HCT116 (cell line): ENCODE results near the gene GNB5. TPM values are rescaled to one million over a fixed set of nuclear protein-coding genes. Genes with fewer than 3 reads are reported as not detected.

Experiments
- ATAC-seq: fragments of 200-7000 bp; cut with Tn5 transposase; 2 replicates; pipeline ENCODE4 v1.9.1; 2020; ENCODE audit warnings: mild to moderate bottlenecking, moderate library complexity
- BruUV-seq: library from RNA; stranded (reverse); fragments of 400-500 nt; replicated peaks from 2 replicates; lab custom pipeline; 2021; lab: Mats Ljungman, UMichigan
- CTCF ChIA-PET: fragments of 300-600 bp; sonication (Branson Sonifier 250); formaldehyde crosslinking; loops from one replicate; lab custom pipeline; 2021; ENCODE audit warnings: antibody characterized with exemption; lab: Charles Lee
- POLR2A ChIA-PET: fragments of 300-600, 350-600 bp; sonication (Branson Sonifier 250); formaldehyde crosslinking; loops from one replicate; lab custom pipeline; 2021; ENCODE audit warnings: antibody characterized with exemption; lab: Charles Lee
- RAD21 ChIA-PET, 2 experiments: fragments of 300-600 bp; sonication (Branson Sonifier 250); formaldehyde crosslinking; loops; one replicate each; lab custom pipeline; 2023; ENCODE audit warnings: low total read pairs in 2 of 2; ENCODE audit not compliant: uncharacterized antibody in 2 of 2, unreplicated experiment in 2 of 2, low non-redundant PET in 1 of 2; lab: Charles Lee
- DNase-seq: peaks from one replicate; pipeline ENCODE4 v3.0.0-alpha.2; 2010; ENCODE audit warnings: low read depth, low spot score
- H2AFZ ChIP-seq: fragments of 200-600 bp; shearing (Covaris generic), sonication (generic); 2 replicates; pipeline ENCODE4 v1.6.1; 2017; ENCODE audit warnings: low read depth, mixed run types, mixed read lengths, antibody characterized with exemption, low read length; ENCODE audit not compliant: poor library complexity, severe bottlenecking
- H3K27ac ChIP-seq: 2 replicates; pipeline ENCODE4 v1.5.1; 2012; ENCODE audit warnings: low read depth, low read length
- H3K27me3 ChIP-seq: fragments of 200-600 bp; sonication (generic); 2 replicates; pipeline ENCODE4 v1.6.1; 2016; ENCODE audit warnings: mixed run types, low read length, mixed read lengths; ENCODE audit not compliant: insufficient read depth
- H3K36me3 ChIP-seq, 2 experiments: fragments of 200-500 bp in 1 of 2; fragments of 200-600 bp in 1 of 2; sonication (Bioruptor generic) in 1 of 2; sonication (generic) in 1 of 2; 2 replicates each; pipeline versions ENCODE4 v1.5.1 to v1.6.1; 2014 to 2016; ENCODE audit warnings: low read length in 2 of 2, inconsistent platforms in 1 of 2, mixed read lengths in 1 of 2, mixed run types in 1 of 2; ENCODE audit not compliant: insufficient read depth in 2 of 2, control insufficient read depth in 1 of 2
- H3K4me1 ChIP-seq, 2 experiments: fragments of 200-600 bp in 1 of 2; sonication (generic) in 1 of 2; 2 replicates each; pipeline versions ENCODE4 v1.5.1 to v1.6.1; 2012 to 2017; ENCODE audit warnings: low read length in 2 of 2, inconsistent platforms in 1 of 2, mild to moderate bottlenecking in 1 of 2, mixed read lengths in 1 of 2, mixed run types in 1 of 2, moderate library complexity in 1 of 2; ENCODE audit not compliant: insufficient read depth in 2 of 2, control insufficient read depth in 1 of 2
- H3K4me2 ChIP-seq: fragments of 200-600 bp; sonication (generic); 2 replicates; pipeline ENCODE4 v1.6.1; 2017; ENCODE audit warnings: mixed run types, low read length, mixed read lengths
- H3K4me3 ChIP-seq, 2 experiments: fragments of 200-600 bp in 1 of 2; sonication (generic) in 1 of 2; replicated peaks in 1 of 2; 2 replicates each; pipeline ENCODE4 v1.5.1; 2011 to 2016; ENCODE audit warnings: low read length in 2 of 2, control low read depth in 1 of 2, low read depth in 1 of 2, mild to moderate bottlenecking in 1 of 2, mixed read lengths in 1 of 2, mixed run types in 1 of 2
- H3K79me2 ChIP-seq: fragments of 200-600 bp; sonication (generic); 2 replicates; pipeline ENCODE4 v1.6.1; 2017; ENCODE audit warnings: mild to moderate bottlenecking, mixed run types, low read length, moderate library complexity, mixed read lengths; ENCODE audit not compliant: insufficient read depth
- H3K9ac ChIP-seq: fragments of 200-600 bp; sonication (generic); 2 replicates; pipeline ENCODE4 v1.6.1; 2016; ENCODE audit warnings: low read length, mixed read lengths
- H3K9me2 ChIP-seq: fragments of 200-600 bp; sonication (generic), shearing (Covaris generic); 2 replicates; pipeline ENCODE4 v1.6.1; 2017; ENCODE audit warnings: mixed run types, mild to moderate bottlenecking, moderate library complexity; ENCODE audit not compliant: insufficient read depth
- H3K9me3 ChIP-seq, 2 experiments: fragments of 200-500 bp in 1 of 2; fragments of 200-600 bp in 1 of 2; sonication (Bioruptor generic) in 1 of 2; sonication (generic) in 1 of 2; 2 replicates each; pipeline ENCODE4 v1.6.1; 2014 to 2017; ENCODE audit warnings: low read length in 2 of 2, mixed read lengths in 2 of 2, inconsistent platforms in 1 of 2, low read depth in 1 of 2, mild to moderate bottlenecking in 1 of 2, mixed run types in 1 of 2, moderate library complexity in 1 of 2; ENCODE audit not compliant: control insufficient read depth in 1 of 2, insufficient read depth in 1 of 2
- H4K20me1 ChIP-seq: fragments of 200-600 bp; sonication (generic), shearing (Covaris generic); 2 replicates; pipeline ENCODE4 v1.6.1; 2017; ENCODE audit warnings: mixed run types, mild to moderate bottlenecking, moderate library complexity; ENCODE audit not compliant: insufficient read depth
- FOSL1 ChIP-seq: IDR thresholded peaks from 2 replicates; pipeline ENCODE4 v1.6.1; 2012; ENCODE audit warnings: low read depth
- SP1 ChIP-seq: IDR thresholded peaks from 2 replicates; pipeline ENCODE4 v1.6.1; 2012; ENCODE audit warnings: low read depth
- intact Hi-C: fragments of 100-400 bp; cut with micrococcal nuclease; formaldehyde crosslinking; loops from 2 replicates; pipeline ENCODE4 v1.10.0; 2022
- total RNA-seq: library from RNA; stranded (reverse); gene quantifications from one replicate; pipeline ENCODE4 v1.2.1, GENCODE V29; 2021; ENCODE audit not compliant: unreplicated experiment
- TF ChIP-seq, protein P1 (sequence below): IDR thresholded peaks from 2 replicates; pipeline ENCODE4 v1.6.1; 2012; ENCODE audit warnings: low read depth
- TF ChIP-seq, protein P2 (sequence below): IDR thresholded peaks from 2 replicates; pipeline ENCODE4 v1.6.1; 2011; ENCODE audit warnings: mild to moderate bottlenecking, low read length, moderate library complexity; ENCODE audit not compliant: insufficient replicate concordance; ENCODE audit errors: extremely low read depth
- TF ChIP-seq, protein P3 (sequence below), 3 experiments: fragments of 200-600 bp in 1 of 3; sonication (generic) in 1 of 3; IDR thresholded peaks in 2 of 3; conservative IDR thresholded peaks in 1 of 3; 2 replicates each; pipeline ENCODE4 v1.5.1; 2012 to 2017; ENCODE audit warnings: low read depth in 2 of 3, low read length in 2 of 3, antibody characterized with exemption in 1 of 3, borderline replicate concordance in 1 of 3, control low read depth in 1 of 3, mild to moderate bottlenecking in 1 of 3, mixed read lengths in 1 of 3, mixed run types in 1 of 3, moderate library complexity in 1 of 3; ENCODE audit not compliant: insufficient read depth in 1 of 3

Gene GNB5
- total RNA-seq, 1 experiment from 2014 or later: 27.6 TPM

DNA sequence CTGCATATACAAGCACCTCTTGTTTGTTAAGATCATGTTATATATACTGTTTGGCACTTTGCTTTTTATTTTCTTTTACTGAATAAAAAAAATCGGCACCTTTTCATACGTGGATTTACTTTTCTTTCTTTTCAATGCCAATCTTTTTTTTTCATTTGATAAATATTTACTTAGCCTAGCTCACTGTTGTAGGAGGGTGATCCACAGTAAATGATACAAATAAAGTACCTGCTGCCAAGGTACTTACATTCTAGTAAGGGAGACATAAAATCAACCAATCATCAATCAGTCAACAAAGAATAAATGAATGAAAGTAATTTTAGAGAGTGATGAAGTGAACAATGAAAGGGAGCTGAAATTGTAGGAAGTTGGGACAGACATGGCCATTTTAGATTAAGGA lies 18.3 kb downstream of the GNB5 start:
- no peak overlapping the region for H3K4me2 ChIP-seq
- H3K36me3 ChIP-seq: no peaks in the 10 kb centered on the region
- no peaks in the 10 kb centered on the region for H3K27me3 ChIP-seq
- no peak overlapping the region for H3K4me3 ChIP-seq
- H4K20me1 ChIP-seq: no peaks in the 10 kb centered on the region
- CTCF ChIA-PET: interaction anchor here (1.5 kb wide), 1 partner anchor 28 kb away, joined by 3 read pairs; no protein-coding TSS in a partner anchor
- no peaks in the 10 kb centered on the region for H3K9me2 ChIP-seq
- no TSS peak for BruUV-seq
- intact Hi-C loops: no loop called here
- H3K27ac ChIP-seq: no peak overlapping the region
- TF ChIP-seq, protein P1, sequence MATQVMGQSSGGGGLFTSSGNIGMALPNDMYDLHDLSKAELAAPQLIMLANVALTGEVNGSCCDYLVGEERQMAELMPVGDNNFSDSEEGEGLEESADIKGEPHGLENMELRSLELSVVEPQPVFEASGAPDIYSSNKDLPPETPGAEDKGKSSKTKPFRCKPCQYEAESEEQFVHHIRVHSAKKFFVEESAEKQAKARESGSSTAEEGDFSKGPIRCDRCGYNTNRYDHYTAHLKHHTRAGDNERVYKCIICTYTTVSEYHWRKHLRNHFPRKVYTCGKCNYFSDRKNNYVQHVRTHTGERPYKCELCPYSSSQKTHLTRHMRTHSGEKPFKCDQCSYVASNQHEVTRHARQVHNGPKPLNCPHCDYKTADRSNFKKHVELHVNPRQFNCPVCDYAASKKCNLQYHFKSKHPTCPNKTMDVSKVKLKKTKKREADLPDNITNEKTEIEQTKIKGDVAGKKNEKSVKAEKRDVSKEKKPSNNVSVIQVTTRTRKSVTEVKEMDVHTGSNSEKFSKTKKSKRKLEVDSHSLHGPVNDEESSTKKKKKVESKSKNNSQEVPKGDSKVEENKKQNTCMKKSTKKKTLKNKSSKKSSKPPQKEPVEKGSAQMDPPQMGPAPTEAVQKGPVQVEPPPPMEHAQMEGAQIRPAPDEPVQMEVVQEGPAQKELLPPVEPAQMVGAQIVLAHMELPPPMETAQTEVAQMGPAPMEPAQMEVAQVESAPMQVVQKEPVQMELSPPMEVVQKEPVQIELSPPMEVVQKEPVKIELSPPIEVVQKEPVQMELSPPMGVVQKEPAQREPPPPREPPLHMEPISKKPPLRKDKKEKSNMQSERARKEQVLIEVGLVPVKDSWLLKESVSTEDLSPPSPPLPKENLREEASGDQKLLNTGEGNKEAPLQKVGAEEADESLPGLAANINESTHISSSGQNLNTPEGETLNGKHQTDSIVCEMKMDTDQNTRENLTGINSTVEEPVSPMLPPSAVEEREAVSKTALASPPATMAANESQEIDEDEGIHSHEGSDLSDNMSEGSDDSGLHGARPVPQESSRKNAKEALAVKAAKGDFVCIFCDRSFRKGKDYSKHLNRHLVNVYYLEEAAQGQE: no peak
- TF ChIP-seq, protein P2, sequence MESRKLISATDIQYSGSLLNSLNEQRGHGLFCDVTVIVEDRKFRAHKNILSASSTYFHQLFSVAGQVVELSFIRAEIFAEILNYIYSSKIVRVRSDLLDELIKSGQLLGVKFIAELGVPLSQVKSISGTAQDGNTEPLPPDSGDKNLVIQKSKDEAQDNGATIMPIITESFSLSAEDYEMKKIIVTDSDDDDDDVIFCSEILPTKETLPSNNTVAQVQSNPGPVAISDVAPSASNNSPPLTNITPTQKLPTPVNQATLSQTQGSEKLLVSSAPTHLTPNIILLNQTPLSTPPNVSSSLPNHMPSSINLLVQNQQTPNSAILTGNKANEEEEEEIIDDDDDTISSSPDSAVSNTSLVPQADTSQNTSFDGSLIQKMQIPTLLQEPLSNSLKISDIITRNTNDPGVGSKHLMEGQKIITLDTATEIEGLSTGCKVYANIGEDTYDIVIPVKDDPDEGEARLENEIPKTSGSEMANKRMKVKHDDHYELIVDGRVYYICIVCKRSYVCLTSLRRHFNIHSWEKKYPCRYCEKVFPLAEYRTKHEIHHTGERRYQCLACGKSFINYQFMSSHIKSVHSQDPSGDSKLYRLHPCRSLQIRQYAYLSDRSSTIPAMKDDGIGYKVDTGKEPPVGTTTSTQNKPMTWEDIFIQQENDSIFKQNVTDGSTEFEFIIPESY: no peak
- TF ChIP-seq SP1: no peak
- TF ChIP-seq FOSL1: no peak
- TF ChIP-seq, protein P3, sequence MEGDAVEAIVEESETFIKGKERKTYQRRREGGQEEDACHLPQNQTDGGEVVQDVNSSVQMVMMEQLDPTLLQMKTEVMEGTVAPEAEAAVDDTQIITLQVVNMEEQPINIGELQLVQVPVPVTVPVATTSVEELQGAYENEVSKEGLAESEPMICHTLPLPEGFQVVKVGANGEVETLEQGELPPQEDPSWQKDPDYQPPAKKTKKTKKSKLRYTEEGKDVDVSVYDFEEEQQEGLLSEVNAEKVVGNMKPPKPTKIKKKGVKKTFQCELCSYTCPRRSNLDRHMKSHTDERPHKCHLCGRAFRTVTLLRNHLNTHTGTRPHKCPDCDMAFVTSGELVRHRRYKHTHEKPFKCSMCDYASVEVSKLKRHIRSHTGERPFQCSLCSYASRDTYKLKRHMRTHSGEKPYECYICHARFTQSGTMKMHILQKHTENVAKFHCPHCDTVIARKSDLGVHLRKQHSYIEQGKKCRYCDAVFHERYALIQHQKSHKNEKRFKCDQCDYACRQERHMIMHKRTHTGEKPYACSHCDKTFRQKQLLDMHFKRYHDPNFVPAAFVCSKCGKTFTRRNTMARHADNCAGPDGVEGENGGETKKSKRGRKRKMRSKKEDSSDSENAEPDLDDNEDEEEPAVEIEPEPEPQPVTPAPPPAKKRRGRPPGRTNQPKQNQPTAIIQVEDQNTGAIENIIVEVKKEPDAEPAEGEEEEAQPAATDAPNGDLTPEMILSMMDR (IDR thresholded peaks at IDR 0.05 in 2 of 3, conservative IDR thresholded peaks at IDR 0.05 in 1 of 3; ENCODE audit: borderline replicate concordance in 1 of 3, insufficient read depth in 1 of 3, low read depth in 2 of 3, low read length in 2 of 3): no peak
- H3K4me1 ChIP-seq: no peaks in the 10 kb centered on the region
- ATAC-seq: no peak
- POLR2A ChIA-PET: interaction anchor here (1.0 kb wide), 1 partner anchor 8 kb away, joined by 4 read pairs; no protein-coding TSS in a partner anchor
- no peaks in the 10 kb centered on the region for H3K9me3 ChIP-seq
- H2AFZ ChIP-seq: no peak overlapping the region
- H3K79me2 ChIP-seq: peaks cover 3% of the 10 kb centered on the region; the same call in 1 of the 2 replicates
- no peak for DNase-seq
- H3K9ac ChIP-seq: no peak overlapping the region
- RAD21 ChIA-PET: no interaction called here
